Activated CD4-positive, alpha-beta T cell treated with anti-CD3 and anti-CD28 coated beads, Interleukin-2, amount 50 U/mL, for 48 hours (primary cell): Measurements from ENCODE around the gene ZFTA.
A peak's percentile ranks its signal among the peaks of the same experiment; 100 is the strongest.
"Not testable (repeated sequence)": the region's sequence is repeated elsewhere in the genome, so short reads cannot be mapped to it uniquely, and the experiment has no call there.

Source experiments
- DNase-seq, 2 experiments: peaks; one replicate each; pipeline ENCODE4 v3.0.0-alpha.2; 2020

The ZFTA gene

GRCh38 chr11:63771741-63772318 lies 3.3 kb upstream of the ZFTA start:
- DNase-seq, result not testable (repeated sequence)

- DNase-seq, result no peak
These were observed 2.2 kb upstream of the ZFTA start for GRCh38 chr11:63770763-63771162.

- DNase-seq, result peak in 1 of 2 experiments; percentile 11
These were observed 1.3 kb upstream of the ZFTA start for GRCh38 chr11:63769714-63770455.

GRCh38 chr11:63769042-63769713 lies 603 bp upstream of the ZFTA start:
- peak; percentile 29 to 43 for DNase-seq

GRCh38 chr11:63767565-63768236 lies 874 bp downstream of the ZFTA start:
- DNase-seq, result peak; percentile 40 to 55

DNA sequence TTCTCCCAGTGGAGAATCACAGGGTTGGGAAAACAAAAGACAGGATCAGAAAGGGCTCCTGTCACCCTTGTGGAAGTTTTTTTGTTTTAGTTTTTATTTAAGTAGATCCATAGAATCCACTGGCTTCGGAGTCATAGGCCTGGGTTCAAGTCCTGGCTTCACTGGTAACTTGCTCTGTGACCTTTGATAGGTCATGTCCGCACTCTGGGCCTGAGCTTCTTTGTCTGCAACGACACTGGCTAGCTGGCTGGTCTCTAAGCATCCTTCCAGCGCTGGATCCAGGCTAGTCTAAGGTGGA lies 1.4 kb downstream of the ZFTA start:
- no peak for DNase-seq

- DNase-seq, result no peak
These were observed 1.9 kb downstream of the ZFTA start for GRCh38 chr11:63766531-63767235.

GRCh38 chr11:63765688-63766241 lies 2.8 kb downstream of the ZFTA start:
- no peak for DNase-seq

GRCh38 chr11:63764679-63765647 lies 3.6 kb downstream of the ZFTA start:
- DNase-seq, result no peak

GRCh38 chr11:63764340-63764678 lies 4.3 kb downstream of the ZFTA start:
- no peak for DNase-seq

DNA sequence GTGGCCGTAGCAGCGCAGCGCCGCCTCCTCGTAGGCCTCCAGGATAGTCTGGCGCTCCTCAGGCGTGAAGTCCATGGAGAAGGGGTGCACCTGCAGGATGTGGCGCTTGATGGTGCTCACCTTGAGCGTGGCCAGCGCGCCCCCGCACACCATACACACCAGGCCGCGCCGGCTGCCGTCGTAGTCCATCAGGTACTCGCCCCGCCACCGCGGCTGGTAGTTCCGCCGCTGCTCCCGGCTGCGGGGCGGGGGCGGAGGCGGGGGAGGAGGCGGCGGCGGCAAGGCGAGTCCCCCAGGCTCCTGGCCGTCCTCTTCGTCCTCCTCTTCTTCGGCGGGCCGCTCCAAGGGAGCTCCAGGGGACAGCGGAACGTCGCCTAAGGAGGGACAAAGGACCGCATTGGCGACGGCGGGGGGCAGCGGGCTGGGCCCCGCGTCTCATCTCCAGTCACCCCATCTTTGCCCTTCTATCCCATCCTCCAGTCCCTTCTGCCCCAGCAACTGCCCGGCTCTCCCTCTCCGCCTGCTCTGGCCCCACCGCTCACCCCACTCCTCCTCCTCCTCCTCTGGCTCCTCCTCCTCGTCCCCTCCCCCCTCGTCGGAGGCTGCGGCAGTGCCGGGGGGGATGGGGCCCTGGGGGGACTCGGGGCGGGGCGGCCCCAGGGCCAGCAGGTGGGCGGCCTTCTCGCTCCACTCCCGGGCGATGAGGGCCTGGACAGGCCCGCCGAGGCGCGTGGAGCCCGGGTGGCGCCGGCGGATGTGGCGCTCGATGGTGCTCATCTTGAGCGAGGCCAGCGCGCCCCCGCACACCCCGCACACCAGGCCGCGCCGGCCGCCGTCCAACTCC lies 4.9 kb downstream of the ZFTA start:
- no peak for DNase-seq

- DNase-seq, result no peak
These were observed 5.7 kb downstream of the ZFTA start for GRCh38 chr11:63762654-63763495.

DNA sequence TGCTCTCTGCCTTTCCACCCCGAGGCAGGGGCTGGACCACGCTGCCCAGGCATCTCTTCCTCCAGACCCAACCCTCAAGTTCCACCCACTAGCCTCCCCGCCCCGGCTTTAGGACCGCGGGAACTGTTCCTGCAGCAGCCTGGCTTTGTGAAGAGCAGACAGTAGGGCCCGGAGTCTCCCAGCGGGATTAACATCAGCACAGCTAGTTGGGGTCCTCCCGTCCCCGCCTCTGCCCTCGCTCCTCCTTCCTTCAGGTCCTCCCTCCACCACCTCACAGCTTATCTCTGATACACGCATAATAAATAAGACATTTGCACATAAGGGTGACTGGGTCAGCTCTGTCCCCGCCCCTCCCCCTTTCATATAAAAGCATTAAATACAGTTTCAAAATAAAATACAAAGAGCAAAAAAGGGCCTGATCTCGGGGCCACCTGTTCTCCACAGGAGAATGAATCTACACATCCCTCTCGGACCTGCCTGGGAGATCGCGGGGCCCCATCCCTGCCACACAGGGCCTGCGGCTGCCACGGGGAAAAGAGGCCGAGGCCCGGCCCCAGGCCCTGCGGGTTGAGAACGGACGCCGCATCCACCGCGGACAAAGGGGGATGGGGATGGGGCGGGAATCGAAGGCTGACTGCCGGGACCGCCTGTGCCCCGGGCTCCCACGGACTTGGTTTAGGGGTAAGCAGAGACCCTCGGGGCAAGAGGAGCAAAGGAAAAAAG lies 6.5 kb downstream of the ZFTA start:
- DNase-seq, result no peak

DNA sequence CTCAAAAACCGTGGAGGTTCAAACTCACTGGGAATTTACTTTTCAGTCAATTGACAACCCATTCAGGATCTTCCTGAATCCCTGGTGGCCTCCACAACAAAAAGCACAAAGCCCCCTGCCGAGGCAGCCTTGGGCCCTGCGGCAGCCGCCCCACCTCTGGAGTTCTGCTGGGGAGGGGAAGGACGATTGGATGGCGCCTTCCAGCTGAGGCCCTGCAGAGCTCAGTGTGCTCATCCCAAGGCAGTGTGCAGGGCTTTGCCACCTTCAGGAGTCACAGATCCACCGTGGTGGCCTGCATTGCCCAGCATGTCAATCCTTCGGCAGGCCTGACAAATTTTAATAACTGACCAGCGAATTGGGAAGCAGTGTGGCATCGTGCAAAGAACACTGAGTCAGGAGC lies 7.4 kb downstream of the ZFTA start:
- DNase-seq, result no peak

DNA sequence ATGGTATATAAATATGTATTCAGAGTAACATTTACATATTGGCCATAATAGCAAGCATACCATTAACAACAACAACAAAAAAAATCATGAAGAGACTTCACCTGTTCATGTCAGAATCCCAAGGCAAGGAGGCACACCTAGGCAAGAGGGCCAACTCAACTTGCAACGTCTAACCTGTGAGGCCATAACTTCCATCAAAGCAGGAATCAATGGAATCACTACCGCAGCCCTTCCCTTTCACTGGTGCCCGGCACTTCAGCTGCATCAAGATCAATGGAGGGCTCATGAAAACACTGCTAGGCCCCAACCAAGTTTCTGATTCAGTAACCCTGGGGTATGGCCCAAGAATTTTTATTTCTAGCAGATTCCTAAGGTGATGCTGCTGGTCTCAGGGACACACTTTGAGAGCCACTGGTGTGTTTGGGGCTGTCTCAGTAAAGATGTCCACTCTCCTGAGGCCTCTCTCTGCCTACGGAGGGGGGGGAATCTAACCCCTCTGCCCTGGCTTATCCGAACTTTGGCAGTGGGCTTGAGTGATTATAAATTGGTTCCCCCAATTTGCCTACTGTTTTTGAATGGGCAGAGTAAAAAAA lies 8.0 kb downstream of the ZFTA start:
- DNase-seq, result no peak

GRCh38 chr11:63756919-63757761 lies 11.4 kb downstream of the ZFTA start:
- no peak for DNase-seq

- DNase-seq, result no peak
These were observed 19.0 kb downstream of the ZFTA start for GRCh38 chr11:63749624-63750023.

DNA sequence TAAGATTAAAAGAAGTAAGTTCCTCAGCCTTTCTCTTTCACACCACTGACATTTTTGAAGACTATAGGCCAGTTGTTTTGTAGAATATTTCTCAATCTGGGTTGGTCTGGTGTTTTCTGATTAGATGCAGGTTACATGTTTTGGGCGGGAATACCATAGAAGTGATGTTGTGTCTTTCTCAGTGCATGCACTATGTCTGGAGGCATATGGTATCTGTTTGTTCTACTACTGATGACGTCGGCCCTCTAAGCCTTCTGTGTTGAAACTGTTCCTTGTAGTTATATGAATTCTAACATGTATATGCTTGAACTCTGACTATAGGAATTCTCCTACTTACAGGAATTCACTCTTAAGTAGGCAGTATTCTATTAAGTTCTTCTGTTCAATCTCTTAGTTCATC lies 21.6 kb downstream of the ZFTA start:
- no peak for DNase-seq
